Uterus (tissue), 4 donors: Measurements from ENCODE around the gene CD164L2. TPM values are rescaled to one million over a fixed set of nuclear protein-coding genes. Genes with fewer than 3 reads are reported as not detected.
A peak's percentile ranks its signal among the peaks of the same experiment; 100 is the strongest.

ENCODE experiments used
- DNase-seq, 2 donors: peaks; one replicate each; pipeline ENCODE4 v3.0.0-alpha.2; 2019 to 2020
- H3K27ac ChIP-seq, 2 donors: fragments of 200-600 bp; sonication (generic); 1 replicate in 1 of 2; 2 replicates in 1 of 2; pipeline ENCODE4 v1.5.1; 2016 to 2018
- H3K27me3 ChIP-seq, 2 donors: fragments of 200-600 bp; sonication (generic); one replicate each; pipeline ENCODE4 v1.5.1; 2018 to 2019; ENCODE audit warnings: control low read depth in 1 of 2
- H3K36me3 ChIP-seq, 2 donors: fragments of 200-600 bp; sonication (generic); one replicate each; pipeline ENCODE4 v1.5.1; 2019; ENCODE audit warnings: control low read depth in 1 of 2
- H3K4me1 ChIP-seq, 2 donors: fragments of 200-600 bp; sonication (generic); one replicate each; pipeline ENCODE4 v1.5.1; 2018 to 2019; ENCODE audit warnings: control low read depth in 1 of 2
- H3K4me3 ChIP-seq, 2 donors: fragments of 200-600 bp; sonication (generic); 1 replicate in 1 of 2; 2 replicates in 1 of 2; pipeline ENCODE4 v1.5.1; 2018 to 2019; ENCODE audit warnings: mild to moderate bottlenecking in 1 of 2
- H3K9me3 ChIP-seq, 2 donors: fragments of 200-600 bp; sonication (generic); one replicate each; pipeline ENCODE4 v1.5.1; 2019; ENCODE audit warnings: control low read depth in 1 of 2
- POLR2A ChIP-seq, 2 donors: fragments of 450-650 bp; IDR thresholded peaks; one replicate each; pipeline ENCODE4 v1.6.1; 2016; ENCODE audit warnings: antibody characterized with exemption in 2 of 2, mild to moderate bottlenecking in 1 of 2, moderate library complexity in 1 of 2
- intact Hi-C: fragments of 100-400 bp; cut with DNase I; formaldehyde crosslinking; loops from one replicate; pipeline ENCODE4 v1.15.1; 2023; ENCODE audit warnings: low total_unique reads
- total RNA-seq, 4 donors: library from RNA; depleted of rRNA in 3 of 4; stranded (reverse); fragments of >200 nt in 3 of 4; gene quantifications; one replicate each; pipeline versions ENCODE4 v1.1.0 to v1.2.4, GENCODE V29; 2014 to 2023
- TF ChIP-seq, protein P1 (sequence below), 4 experiments: fragments of 200-600 bp in 2 of 4; fragments of 450-650 bp in 2 of 4; sonication (generic) in 2 of 4; IDR thresholded peaks; one replicate each; pipeline ENCODE4 v1.5.1; 2016 to 2019; ENCODE audit warnings: antibody characterized with exemption in 4 of 4, mild to moderate bottlenecking in 2 of 4, moderate library complexity in 1 of 4
- donor health status: DM: yes; HTN: yes; CAD: no.

CD164L2 gene
- total RNA-seq, 4 donors from 2014 or later = 0.69 TPM; not detected in 3

DNA sequence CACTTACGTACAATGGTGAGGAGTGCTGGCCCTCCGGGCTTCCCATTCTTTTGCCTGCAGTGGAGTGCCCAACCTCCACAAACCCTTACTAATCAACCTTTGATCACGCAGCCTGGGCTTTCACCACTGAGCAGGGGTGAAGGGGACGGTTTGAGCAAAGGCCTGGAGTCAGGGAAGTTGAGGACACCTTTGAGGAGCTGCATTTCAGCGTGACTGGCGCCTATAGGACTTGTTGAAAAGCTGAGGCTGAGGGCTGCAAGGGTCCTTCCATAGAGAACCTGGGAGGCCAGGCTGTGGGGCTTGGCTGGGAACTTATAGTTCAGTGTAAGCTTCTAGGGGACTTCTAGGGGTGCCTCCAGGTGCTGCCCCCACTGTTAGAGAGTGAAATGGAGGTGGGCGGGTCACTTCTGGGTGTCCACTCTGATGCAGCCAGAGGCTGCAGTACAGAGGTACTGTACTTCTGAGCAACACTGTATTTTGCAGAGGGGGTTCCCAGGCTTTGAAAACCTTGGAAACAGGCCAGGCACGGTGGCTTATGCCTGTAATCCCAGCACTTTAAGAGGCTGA, 31.5 kb downstream of the CD164L2 start:
- TF ChIP-seq, protein P1, sequence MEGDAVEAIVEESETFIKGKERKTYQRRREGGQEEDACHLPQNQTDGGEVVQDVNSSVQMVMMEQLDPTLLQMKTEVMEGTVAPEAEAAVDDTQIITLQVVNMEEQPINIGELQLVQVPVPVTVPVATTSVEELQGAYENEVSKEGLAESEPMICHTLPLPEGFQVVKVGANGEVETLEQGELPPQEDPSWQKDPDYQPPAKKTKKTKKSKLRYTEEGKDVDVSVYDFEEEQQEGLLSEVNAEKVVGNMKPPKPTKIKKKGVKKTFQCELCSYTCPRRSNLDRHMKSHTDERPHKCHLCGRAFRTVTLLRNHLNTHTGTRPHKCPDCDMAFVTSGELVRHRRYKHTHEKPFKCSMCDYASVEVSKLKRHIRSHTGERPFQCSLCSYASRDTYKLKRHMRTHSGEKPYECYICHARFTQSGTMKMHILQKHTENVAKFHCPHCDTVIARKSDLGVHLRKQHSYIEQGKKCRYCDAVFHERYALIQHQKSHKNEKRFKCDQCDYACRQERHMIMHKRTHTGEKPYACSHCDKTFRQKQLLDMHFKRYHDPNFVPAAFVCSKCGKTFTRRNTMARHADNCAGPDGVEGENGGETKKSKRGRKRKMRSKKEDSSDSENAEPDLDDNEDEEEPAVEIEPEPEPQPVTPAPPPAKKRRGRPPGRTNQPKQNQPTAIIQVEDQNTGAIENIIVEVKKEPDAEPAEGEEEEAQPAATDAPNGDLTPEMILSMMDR (IDR thresholded peaks at IDR 0.05) = peak in 1 of 4 experiments; percentile 4
- no peak for TF ChIP-seq POLR2A (IDR thresholded peaks at IDR 0.05)
- peaks cover 0 to 4% of the 10 kb centered on the region in 2 donors for H3K27me3 ChIP-seq
- H3K4me1 ChIP-seq = no peaks in the 10 kb centered on the region
- no peak overlapping the region for H3K4me3 ChIP-seq
- no peaks in the 10 kb centered on the region for H3K36me3 ChIP-seq
- H3K9me3 ChIP-seq = no peaks in the 10 kb centered on the region
- H3K27ac ChIP-seq = no peak overlapping the region
- no peak for DNase-seq
- intact Hi-C loops = no loop called here

- TF ChIP-seq POLR2A (IDR thresholded peaks at IDR 0.05) = no peak
- TF ChIP-seq, protein P1 (IDR thresholded peaks at IDR 0.05) = no peak
- H3K4me1 ChIP-seq = no peaks in the 10 kb centered on the region
- no peaks in the 10 kb centered on the region for H3K36me3 ChIP-seq
- intact Hi-C loops = no loop called here
- no peak overlapping the region for H3K4me3 ChIP-seq
- peaks cover 0 to 4% of the 10 kb centered on the region in 2 donors for H3K27me3 ChIP-seq
- H3K9me3 ChIP-seq = no peaks in the 10 kb centered on the region
- H3K27ac ChIP-seq = no peak overlapping the region
- no peak for DNase-seq
Observed at GRCh38 chr1:27350663-27351540, 32.2 kb downstream of the CD164L2 start.

DNA sequence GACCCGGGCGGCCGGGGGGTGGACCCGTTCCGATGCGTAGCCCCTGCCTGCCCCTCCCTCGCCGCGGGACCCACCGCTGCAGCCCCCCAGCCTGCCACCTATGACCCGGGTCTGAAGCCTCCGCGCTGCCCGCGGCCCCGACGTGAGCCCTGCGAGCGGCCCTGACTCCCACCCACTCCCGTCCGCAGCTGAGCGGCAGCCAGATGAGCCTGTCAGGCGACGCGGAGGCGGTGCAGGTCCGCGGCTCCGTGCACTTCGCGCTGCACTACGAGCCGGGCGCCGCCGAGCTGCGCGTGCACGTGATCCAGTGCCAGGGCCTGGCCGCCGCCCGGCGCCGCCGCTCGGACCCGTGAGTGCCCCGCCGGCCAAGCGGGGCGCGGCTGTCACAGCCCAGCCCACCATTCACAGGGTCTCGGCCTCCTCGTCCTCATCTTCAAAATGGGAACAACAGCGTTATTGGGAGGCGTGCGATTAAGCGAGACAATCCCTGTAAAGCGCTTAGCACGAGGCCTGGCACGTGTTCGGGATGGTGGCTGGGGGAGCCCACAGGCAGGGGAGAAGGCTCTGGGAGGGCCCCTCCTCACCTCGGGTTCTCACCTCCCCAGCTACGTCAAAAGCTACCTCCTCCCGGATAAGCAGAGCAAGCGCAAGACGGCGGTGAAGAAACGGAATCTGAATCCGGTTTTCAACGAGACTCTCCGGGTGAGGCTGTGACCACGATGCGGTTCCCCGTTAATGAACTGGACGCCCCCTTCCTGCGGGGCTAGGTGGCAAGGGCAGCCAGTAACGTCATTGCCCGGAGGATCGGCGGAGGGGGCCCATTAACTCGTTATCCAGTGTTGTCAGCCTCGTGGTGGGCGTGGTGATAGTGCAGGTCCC, 33.1 kb downstream of the CD164L2 start:
- H3K4me1 ChIP-seq = no peaks in the 10 kb centered on the region
- DNase-seq = peak in 1 of 2 donors; percentile 65
- peak overlapping the region; percentile 3 to 32 for H3K4me3 ChIP-seq
- H3K36me3 ChIP-seq = no peaks in the 10 kb centered on the region
- TF ChIP-seq POLR2A (IDR thresholded peaks at IDR 0.05) = no peak
- TF ChIP-seq, protein P1 (IDR thresholded peaks at IDR 0.05) = no peak
- H3K9me3 ChIP-seq = no peaks in the 10 kb centered on the region
- no peak overlapping the region for H3K27ac ChIP-seq
- intact Hi-C loops = no loop called here
- peaks cover 0 to 4% of the 10 kb centered on the region in 2 donors for H3K27me3 ChIP-seq

- no peak overlapping the region for H3K27ac ChIP-seq
Observed at GRCh38 chr1:27348861-27349783, 34.0 kb downstream of the CD164L2 start.

More at GRCh38 chr1:27348861-27349783, 34.0 kb downstream of the CD164L2 start:
- intact Hi-C loops = no loop called here
- Histone ChIP-seq H3K4me1 (no peaks in the 10 kb centered on the region), H3K36me3 (no peaks in the 10 kb centered on the region), H3K9me3 (no peaks in the 10 kb centered on the region), H3K4me3 (peak overlapping the region; percentile 3 to 32), H3K27me3 (peaks cover 0 to 4% of the 10 kb centered on the region in 2 donors)
- DNase-seq = no peak
- TF ChIP-seq, protein P1 (IDR thresholded peaks at IDR 0.05) = no peak
- no peak for TF ChIP-seq POLR2A (IDR thresholded peaks at IDR 0.05)
